Tibial nerve (tissue), 4 donors: Measurements from ENCODE around the gene CDAN1. TPM values are rescaled to one million over a fixed set of nuclear protein-coding genes. Genes with fewer than 3 reads are reported as not detected.

ENCODE experiments used
- DNase-seq, 2 donors: peaks; one replicate each; pipeline ENCODE4 v3.0.0-alpha.2; 2019; ENCODE audit warnings: low spot score in 2 of 2
- H3K27ac ChIP-seq, 4 donors: fragments of 200-600 bp; sonication (generic) in 3 of 4; one replicate each; pipeline ENCODE4 v1.5.1; 2017 to 2019; ENCODE audit warnings: mild to moderate bottlenecking in 1 of 4
- H3K27me3 ChIP-seq, 2 donors: fragments of 200-600 bp; sonication (generic) in 1 of 2; one replicate each; pipeline versions ENCODE4 v1.5.1 to v1.6.0; 2017 to 2019
- H3K36me3 ChIP-seq, 3 donors: fragments of 200-600 bp; sonication (generic); one replicate each; pipeline ENCODE4 v1.5.1; 2018 to 2019
- H3K4me1 ChIP-seq, 4 donors: fragments of 200-600 bp; sonication (generic) in 3 of 4; one replicate each; pipeline ENCODE4 v1.5.1; 2017 to 2019
- H3K4me3 ChIP-seq, 4 donors: fragments of 200-600 bp; sonication (generic) in 3 of 4; one replicate each; pipeline ENCODE4 v1.5.1; 2017 to 2019; ENCODE audit warnings: mild to moderate bottlenecking in 1 of 4, moderate library complexity in 1 of 4
- H3K9me3 ChIP-seq, 4 donors: fragments of 200-600 bp; sonication (generic) in 3 of 4; one replicate each; pipeline ENCODE4 v1.5.1; 2017 to 2019
- CTCF ChIP-seq, 5 experiments: fragments of 200-600 bp in 3 of 5; fragments of 450-650 bp in 2 of 5; sonication (generic) in 3 of 5; IDR thresholded peaks; one replicate each; pipeline ENCODE4 v1.5.1; 2016 to 2019; ENCODE audit warnings: antibody characterized with exemption in 5 of 5, mild to moderate bottlenecking in 3 of 5, moderate library complexity in 2 of 5
- EP300 ChIP-seq, 2 donors: sonication (generic); formaldehyde crosslinking; IDR thresholded peaks; one replicate each; pipeline ENCODE4 v1.6.1; 2017; ENCODE audit warnings: antibody characterized with exemption in 2 of 2, mild to moderate bottlenecking in 1 of 2
- POLR2A ChIP-seq, 2 donors: fragments of 450-650 bp; IDR thresholded peaks; one replicate each; pipeline ENCODE4 v1.6.1; 2017; ENCODE audit warnings: antibody characterized with exemption in 2 of 2, mild to moderate bottlenecking in 2 of 2, moderate library complexity in 2 of 2
- WGBS, 2 donors: methylation state at CpG; one replicate each; pipeline ENCODE4 v1.1.5; 2018; 5-methylcytosine and 5-hydroxymethylcytosine counted together
- total RNA-seq, 4 donors: library from RNA; depleted of rRNA; stranded (reverse); fragments of >200 nt; gene quantifications; one replicate each; pipeline ENCODE4 v1.1.0, GENCODE V29; 2016

The CDAN1 gene
- total RNA-seq, 4 donors from 2014 or later = 14.0 to 25.5 (median 22.0) TPM

- no peaks in the 10 kb centered on the region for H3K9me3 ChIP-seq
- no peaks in the 10 kb centered on the region for H3K27me3 ChIP-seq
- H3K36me3 ChIP-seq = peaks cover 0 to 22% (median 0%) of the 10 kb centered on the region in 3 donors
- TF ChIP-seq EP300 (IDR thresholded peaks at IDR 0.05) (no peak), CTCF (IDR thresholded peaks at IDR 0.05) (no peak)
- no peak overlapping the region for H3K4me3 ChIP-seq
- 72 to 75% methylated on average over 2 of the region's 2 CpGs for WGBS, 2 donors
- H3K4me1 ChIP-seq = peaks cover 0 to 8% (median 0%) of the 10 kb centered on the region in 4 donors
- H3K27ac ChIP-seq = no peak overlapping the region
- DNase-seq = no peak
Measured at GRCh38 chr15:42741710-42742109, 4.8 kb upstream of the CDAN1 start.

GRCh38 chr15:42737529-42738328, 801 bp upstream of the CDAN1 start:
- no peak for DNase-seq
- Histone ChIP-seq H3K9me3 (no peaks in the 10 kb centered on the region), H3K27me3 (no peaks in the 10 kb centered on the region), H3K36me3 (peaks cover 0 to 27% (median 7%) of the 10 kb centered on the region in 3 donors), H3K4me1 (peaks cover 0 to 22% (median 5%) of the 10 kb centered on the region in 4 donors), H3K4me3 (peak overlapping the region; percentile 52 to 88 (median 71)), H3K27ac (peak overlapping the region; percentile 90 to 97 (median 92))
- 71 to 73% methylated on average over 21 of the region's 21 CpGs for WGBS, 2 donors
- no peak for TF ChIP-seq POLR2A (IDR thresholded peaks at IDR 0.05)
- TF ChIP-seq EP300 (IDR thresholded peaks at IDR 0.05) = no peak
- TF ChIP-seq CTCF (IDR thresholded peaks at IDR 0.05) = no peak

GRCh38 chr15:42736178-42736792, 643 bp downstream of the CDAN1 start:
- peak overlapping the region; percentile 52 to 88 (median 71) for H3K4me3 ChIP-seq
- peak overlapping the region; percentile 79 to 94 (median 90) for H3K27ac ChIP-seq
- WGBS, 2 donors = 1 to 15% methylated on average over 7 to 9 of the region's 55 CpGs
- TF ChIP-seq EP300 (IDR thresholded peaks at IDR 0.05) (no peak), CTCF (IDR thresholded peaks at IDR 0.05) (no peak), POLR2A (IDR thresholded peaks at IDR 0.05) (no peak)
- H3K27me3 ChIP-seq = no peaks in the 10 kb centered on the region
- H3K36me3 ChIP-seq = peaks cover 0 to 41% (median 10%) of the 10 kb centered on the region in 3 donors
- no peaks in the 10 kb centered on the region for H3K9me3 ChIP-seq
- no peak for DNase-seq
- peaks cover 0 to 22% (median 5%) of the 10 kb centered on the region in 4 donors for H3K4me1 ChIP-seq

GRCh38 chr15:42735382-42736165, 1.4 kb downstream of the CDAN1 start:
- peak overlapping the region in 2 of 4 donors; percentile 79 to 94 for H3K27ac ChIP-seq
- H3K36me3 ChIP-seq = peaks cover 0 to 48% (median 16%) of the 10 kb centered on the region in 3 donors
- WGBS, 2 donors = 76 to 78% methylated on average over 19 of the region's 19 CpGs
- no peak for TF ChIP-seq EP300 (IDR thresholded peaks at IDR 0.05)
- TF ChIP-seq CTCF (IDR thresholded peaks at IDR 0.05) = no peak
- H3K27me3 ChIP-seq = no peaks in the 10 kb centered on the region
- H3K4me1 ChIP-seq = peaks cover 0 to 22% (median 5%) of the 10 kb centered on the region in 4 donors
- peak overlapping the region; percentile 52 to 88 (median 71) for H3K4me3 ChIP-seq
- H3K9me3 ChIP-seq = no peaks in the 10 kb centered on the region
- no peak for DNase-seq
